ENCODE data around the gene ZNF382.
A peak's percentile ranks its signal among the peaks of the same experiment; 100 is the strongest.
"Not testable (repeated sequence)": the region's sequence is repeated elsewhere in the genome, so short reads cannot be mapped to it uniquely, and the experiment has no call there.

ZNF382 gene

DNA sequence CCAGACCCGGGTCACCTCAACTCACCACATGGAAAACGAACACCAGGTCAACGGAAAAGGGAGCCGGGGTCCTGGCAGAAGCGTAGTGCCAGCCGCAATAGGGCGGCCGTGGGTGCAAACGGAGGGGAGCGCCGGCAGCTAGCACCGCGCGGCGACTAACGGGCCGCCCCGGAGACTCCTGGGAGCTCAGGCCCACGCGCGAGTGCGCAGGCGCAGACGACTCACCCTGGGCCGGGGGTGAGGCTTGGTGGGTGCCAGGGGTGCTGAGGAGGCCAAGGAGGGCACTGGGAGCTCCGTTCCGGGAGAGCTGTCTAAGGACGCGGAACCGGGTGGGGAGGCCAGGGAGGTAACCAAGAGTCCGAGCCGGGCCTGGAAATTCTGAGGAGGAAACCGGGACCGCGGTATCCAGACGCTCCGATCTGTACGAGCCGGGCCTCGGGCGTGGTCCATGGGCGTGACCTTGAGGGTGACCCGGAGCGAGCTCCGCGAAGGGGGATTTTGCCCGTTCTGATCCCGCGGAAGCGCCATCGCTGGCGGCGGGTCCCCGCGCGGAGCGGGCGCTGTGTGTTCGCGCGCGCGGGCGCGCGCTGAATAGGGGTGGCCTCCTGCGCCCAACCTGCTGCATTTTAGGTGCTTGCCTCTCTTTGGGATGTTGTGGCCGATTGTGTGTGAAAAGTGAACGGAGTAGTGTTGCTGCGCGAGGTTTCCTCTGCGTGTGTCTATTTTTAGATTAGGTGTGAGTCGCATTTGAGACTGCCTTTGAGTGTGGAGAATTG is at the start of gene ZNF382:
Gene ZNF382 (plus strand): TSS at position 213 of the 776 bp plus-strand sequence. CDS start 4,602 bp downstream, outside the sequence.
- peak within 1 kb of the TSS; percentile 75 for H3K4me3 ChIP-seq (ENCODE audit: low read depth, low read length)

DNA sequence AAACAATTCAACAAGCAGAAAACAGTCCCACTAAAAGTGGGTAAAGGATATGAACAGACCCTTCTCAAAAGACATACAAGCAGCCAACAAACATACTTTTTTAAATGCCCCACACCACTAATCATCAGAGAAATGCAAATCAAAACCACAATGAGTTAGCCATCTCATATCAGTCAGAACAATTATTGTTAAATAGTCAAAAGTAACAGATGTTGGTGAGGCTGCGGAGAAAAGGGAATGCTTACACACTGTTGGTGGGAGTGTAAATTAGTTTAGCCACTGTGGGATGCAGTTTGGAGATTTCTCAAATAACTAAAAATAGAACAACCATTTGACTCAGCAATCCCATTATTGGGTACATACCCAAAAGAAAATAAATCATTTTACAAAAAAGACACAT is 40.7 kb upstream of the ZNF382 start:
- no peak overlapping the region for H3K4me3 ChIP-seq (ENCODE audit: low read depth, low read length)

DNA sequence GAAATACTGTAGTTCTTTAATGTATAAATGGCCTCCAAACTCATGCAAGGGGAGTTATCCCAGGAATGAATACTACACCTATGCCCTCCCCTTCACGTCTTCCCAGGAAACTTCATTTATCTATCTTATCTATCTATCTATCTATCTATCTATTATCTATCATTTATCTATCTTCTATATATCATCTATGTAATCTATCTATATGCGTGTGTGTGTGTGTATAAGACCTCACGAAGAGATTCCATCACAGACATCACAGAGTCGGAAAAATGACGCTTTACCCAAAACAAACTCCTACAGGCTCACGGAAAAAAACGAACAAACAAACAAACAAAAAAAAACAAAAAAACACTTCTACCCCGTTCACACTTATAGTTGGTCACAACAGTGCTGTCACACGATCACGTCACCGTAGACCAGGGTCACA is 32.5 kb upstream of the ZNF382 start:
- H3K4me3 ChIP-seq (ENCODE audit: low read depth, low read length), result peak overlapping the region; percentile 98

DNA sequence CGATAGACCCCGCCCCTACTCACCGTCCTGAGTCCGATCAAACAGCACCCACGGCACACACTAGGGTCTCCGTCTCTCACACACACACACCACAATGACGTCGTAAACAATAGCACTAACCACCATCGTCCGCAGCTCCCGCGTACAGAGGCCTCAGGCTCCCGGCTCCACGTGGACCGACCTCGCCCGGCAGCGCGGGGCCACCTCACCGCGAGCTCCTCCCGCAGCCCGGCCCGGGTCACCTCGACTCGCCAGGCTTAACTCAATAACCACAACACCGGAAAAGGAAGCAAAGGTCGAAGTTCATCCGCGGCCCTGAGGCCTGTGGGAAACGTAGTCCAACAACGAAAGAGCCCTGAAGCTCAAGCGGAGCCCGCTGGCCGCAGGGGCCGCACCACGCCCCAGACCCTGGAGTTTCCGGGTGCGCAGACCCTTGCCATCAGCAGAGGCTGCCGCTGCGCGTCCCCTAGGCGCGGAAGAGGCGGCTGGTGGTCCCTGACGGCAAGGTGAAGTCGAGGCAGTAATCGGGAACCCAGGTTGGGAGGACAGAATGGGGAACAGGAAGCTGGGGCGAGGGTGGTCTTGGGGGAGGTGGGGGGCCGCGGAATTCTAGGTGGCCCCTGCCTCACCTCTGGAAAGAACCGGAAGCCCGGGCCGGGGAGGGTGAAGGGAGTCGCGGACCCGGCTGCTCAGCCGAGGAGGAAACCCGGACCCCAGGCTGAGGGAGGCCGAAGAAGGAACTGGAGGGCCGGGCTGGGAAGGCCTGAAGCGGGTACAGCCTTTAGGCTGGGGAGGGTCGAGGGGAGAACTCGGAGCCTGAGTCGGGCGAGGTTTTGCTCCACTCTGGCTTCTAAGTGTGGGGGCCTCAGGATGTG is 31.9 kb upstream of the ZNF382 start, which contains the start of gene ZNF529:
Gene ZNF529 (minus strand): TSS at position 273 of the 875 bp plus-strand sequence. CDS start 946 bp downstream, outside the sequence.
- peak within 1 kb of the TSS; percentile 98 for H3K4me3 ChIP-seq (ENCODE audit: low read depth, low read length)

DNA sequence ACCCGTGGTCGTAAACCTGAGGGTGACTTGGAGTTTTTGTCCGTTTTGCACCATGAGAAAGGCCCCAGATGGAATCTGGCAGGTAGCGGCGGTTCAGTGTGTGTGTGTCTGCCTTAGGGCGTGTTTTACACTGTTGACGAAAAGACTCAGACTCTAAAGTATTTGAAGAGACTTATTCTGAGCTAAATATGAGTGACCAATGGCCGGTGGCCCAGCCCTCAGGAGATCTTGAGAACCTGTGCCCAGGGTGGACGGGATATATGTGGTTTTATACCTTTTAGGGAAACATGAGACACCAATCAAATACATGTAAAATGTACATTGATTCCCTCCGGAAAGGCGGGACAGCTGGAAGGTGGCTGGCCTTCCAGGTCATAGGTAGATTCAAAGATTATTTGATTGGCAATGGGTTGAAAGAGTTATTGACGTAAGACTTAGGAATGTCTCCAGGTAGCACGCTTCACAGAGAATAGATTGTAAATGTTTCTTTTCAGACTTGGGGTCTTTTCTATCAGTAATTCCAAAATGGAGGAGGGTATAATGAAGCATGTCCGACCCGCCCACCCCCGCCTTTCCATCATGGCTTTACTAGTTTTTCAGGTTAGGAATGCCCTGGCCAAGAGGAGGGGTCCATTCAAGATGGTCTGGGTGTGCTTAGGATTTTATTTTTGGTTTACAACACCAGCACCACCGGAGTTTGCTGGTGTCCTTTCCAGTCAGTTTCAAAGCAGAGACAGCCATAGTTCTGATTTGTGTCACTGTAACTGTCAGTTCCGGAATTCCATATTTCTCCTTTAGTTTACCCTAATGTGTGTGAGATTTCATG is 31.0 kb upstream of the ZNF382 start:
- peak overlapping the region; percentile 98 for H3K4me3 ChIP-seq (ENCODE audit: low read depth, low read length)

DNA sequence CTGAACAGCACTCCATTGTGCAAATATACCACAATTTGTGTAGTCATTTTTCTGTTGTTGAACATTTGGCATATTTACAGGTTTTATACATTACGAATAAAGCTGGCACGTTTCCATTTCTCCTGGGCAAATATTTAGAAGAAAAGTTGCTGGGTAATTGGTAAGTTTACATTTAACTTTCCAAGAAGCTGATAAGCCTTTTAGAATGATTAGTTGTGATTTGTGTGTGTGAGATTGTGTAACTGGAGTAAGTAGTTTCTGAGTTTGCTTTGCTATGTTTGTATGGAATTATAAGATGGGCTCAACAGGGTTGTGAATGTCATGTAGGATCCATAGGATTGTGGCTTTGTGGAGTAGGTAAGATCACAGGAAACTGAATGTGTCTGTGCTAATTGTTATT is 30.4 kb upstream of the ZNF382 start:
- no peak overlapping the region for H3K4me3 ChIP-seq (ENCODE audit: low read depth, low read length)

DNA sequence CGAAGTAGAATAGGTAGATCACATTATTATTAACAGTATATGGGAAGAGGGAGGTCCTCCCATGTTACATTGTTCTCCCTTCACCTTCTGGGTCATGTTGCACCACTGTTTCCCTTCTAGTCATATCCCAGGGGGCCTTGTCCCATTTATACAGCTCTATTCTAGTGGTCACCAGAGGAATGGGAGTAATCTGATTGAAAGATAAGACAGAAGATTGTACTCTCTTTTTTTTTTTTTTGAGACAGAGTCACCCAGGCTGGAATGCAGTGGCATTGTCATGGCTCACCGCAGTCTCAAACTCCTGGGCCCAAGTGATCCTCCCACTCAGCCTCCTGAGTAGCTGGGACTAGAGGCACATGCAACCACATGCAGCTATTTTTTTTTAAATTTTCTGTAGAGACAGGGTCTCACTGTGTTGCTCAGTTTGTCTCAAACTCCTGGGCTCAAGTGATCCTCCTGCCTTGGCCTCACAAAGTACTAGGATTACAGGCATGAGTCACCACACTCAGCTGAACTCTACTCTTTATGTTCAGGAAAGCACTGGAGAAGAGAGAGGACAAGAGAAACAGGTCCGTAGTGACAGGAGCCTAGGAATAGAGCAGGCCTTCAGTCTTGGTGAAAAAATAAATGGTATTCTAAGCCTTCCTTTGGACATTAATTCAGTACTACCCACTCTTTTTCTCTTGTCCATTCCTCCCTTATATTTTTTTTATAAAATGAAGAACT is 27.7 kb upstream of the ZNF382 start:
- H3K4me3 ChIP-seq (ENCODE audit: low read depth, low read length), result no peak overlapping the region

DNA sequence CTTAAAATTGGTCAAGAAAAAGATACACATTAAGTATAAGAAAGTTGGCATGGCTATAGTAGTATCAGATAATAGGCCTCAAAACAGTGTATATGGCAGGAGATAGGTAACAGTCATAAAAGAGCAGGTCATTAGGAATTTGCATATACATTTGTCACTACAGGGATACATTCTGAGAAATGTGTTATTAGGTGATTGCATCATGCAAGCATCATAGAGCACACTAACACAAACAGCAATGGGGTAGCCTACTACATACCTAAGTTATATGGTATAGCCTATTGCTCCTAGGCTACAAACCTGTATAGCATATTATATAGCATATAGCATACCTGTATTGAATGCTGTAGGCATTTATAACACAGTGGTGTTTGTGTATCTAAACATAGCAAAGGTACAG is 25.9 kb upstream of the ZNF382 start:
- H3K4me3 ChIP-seq (ENCODE audit: low read depth, low read length), result no peak overlapping the region

DNA sequence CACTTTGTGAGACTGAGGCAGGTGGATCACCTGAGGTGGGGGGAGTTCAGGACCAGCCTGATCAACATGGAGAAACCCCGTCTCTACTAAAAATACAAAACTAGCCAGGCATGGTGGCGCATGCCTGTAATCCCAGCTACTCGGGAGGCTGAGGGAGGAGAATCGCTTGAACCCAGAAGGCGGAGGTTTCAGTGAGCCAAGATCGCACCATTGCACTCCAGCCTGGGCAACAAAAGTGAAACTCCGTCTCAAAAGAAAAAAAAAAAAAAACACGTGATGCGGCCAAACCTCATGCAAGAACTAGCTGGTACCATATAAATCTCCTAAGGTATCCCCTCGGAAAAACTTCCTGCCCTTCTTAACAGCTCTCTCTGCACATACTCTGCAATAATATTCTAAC is 2.4 kb upstream of the ZNF382 start:
- not testable (repeated sequence) for H3K4me3 ChIP-seq (ENCODE audit: low read depth, low read length)

DNA sequence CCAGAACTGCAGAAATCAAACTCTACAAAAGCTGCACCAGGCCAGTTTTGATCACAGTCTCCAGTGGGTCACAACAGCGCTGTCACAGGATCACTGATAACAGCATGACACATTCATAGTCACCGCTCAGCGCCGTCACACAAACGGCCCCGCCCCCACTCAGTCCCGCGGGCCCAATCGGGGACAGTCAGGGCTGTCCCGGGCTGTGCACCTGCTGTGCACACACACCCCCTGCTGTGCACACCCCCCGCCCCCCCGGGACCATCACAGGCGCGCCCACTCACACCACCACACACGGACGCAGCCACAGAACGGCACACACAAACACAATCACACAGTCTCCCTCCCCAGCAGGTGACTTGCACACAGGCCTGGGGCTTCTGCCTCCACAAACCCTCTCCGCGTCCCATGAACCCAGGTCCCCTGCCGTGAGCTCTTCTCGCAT is 435 bp upstream of the ZNF382 start:
- peak overlapping the region; percentile 75 for H3K4me3 ChIP-seq (ENCODE audit: low read depth, low read length)

DNA sequence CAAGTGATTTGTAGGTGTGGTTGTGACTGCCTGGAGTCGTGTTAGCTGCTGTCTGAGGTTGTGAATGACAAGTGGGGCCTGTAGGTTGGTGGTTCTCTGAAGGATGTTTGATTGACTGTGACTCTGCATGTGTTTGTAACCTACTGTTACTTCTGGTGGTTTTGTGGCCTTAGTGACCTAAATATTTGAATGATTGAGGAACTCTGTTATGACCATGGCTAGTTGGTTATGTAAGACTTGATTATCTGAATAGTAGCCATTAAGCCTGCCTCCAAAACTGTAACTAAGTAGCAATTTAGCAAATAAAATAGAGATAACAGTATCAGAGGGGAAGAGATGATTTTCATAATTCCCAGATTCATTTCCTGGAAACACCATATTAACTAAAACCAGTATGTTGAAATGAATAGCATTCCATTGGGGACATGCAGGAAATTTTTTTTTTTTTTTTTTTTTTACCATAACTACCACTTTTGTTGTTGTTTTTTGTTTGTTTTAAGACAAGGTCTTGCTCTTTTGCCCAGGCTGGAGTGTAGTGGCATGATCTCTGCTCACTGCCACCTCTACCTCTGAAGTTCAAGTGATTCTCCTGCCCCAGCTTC is 865 bp downstream of the ZNF382 start:
- peak overlapping the region; percentile 75 for H3K4me3 ChIP-seq (ENCODE audit: low read depth, low read length)

DNA sequence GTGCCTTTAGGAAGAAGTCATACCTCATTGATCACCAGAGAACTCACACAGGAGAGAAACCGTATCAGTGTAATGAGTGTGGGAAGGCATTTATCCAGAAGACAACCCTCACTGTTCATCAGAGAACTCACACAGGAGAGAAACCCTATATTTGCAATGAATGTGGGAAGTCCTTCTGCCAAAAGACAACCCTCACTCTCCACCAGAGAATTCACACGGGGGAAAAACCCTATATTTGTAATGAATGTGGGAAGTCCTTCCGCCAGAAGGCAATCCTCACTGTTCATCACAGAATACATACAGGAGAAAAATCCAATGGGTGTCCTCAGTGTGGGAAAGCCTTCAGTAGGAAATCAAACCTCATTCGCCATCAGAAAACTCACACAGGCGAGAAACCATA is 21.9 kb downstream of the ZNF382 start:
- H3K4me3 ChIP-seq (ENCODE audit: low read depth, low read length), result no peak overlapping the region

DNA sequence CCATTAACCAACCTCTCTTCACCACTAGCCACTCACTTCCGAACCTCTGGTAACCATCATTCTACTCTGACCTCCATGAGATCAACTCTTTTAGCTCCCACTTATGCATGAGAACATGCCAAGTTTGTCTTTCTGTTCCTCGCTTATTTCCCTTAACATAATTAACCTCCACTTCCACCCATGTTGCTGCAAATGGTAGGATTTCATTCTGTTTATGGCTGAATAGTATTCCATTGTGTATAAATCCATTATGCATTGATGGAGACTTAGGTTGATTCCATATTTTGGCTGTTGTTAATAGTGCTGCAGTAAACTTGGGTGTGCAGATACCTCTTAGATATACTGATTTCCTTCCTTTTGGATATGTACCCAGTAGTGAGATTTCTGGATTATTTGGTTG is 30.2 kb downstream of the ZNF382 start:
- no peak overlapping the region for H3K4me3 ChIP-seq (ENCODE audit: low read depth, low read length)

DNA sequence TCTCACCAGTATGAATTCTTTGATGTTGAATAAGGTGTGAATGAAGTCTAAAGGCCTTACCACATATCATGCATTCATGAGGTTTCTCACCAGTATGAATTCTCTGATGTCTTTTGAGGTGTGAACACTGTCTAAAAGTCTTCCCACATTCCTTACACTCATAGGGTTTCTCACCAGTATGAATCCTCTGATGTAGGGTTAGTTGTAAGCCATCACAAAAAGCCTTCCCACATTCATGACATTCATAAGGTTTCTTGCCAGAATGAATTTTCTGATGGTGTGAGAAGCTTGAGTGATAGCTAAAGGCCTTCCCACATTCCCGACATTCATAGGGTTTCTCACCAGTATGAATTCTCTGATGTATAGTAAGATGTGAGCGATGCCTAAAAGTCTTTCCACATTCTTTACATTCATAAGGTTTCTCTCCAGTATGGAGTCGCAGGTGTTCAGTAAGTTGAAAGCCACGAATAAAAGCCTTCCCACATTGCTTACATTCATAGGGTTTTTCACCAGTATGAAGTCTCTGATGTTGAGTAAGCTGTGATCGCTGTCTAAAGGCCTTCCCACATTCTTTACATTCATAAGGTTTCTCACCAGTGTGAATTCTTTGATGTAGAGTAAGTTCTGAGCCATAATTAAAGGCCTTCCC is 33.9 kb downstream of the ZNF382 start:
- H3K4me3 ChIP-seq (ENCODE audit: low read depth, low read length), result no peak overlapping the region

DNA sequence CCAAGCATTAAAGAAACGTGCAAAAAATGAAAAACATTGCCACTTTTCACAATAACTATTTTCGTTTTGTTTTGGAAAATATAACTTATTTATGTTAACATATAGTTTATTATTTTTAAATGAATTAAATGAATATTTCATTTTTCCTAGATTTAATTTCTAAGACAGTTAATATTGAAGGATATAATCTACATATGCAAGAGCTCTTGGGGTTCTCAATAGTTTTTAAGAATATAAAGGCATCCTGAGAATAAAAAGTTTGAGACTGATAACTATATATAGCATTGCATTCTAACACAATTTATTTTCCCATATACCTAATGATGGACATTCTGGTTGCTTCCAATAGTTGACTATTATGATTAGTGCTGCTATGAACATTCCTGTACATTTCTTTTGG is 41.6 kb downstream of the ZNF382 start:
- H3K4me3 ChIP-seq (ENCODE audit: low read depth, low read length), result no peak overlapping the region

DNA sequence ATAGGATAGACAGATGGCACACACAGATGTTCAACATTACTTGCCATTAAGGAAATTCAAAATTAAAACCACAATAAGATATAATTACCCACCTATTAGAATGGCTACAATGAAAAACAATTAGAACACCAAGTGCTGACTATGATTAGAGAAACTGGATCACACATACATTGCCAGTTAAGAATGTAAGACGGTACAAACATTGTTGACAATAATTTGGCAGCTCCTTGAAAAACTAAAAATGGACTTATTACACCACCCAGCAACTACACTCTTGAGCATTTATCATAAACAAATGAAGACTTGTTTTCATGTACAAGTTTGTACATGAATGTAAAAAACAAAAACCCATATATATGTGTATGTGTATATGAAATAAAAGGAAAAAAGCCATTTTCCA is 47.8 kb downstream of the ZNF382 start:
- H3K4me3 ChIP-seq (ENCODE audit: low read depth, low read length), result no peak overlapping the region

DNA sequence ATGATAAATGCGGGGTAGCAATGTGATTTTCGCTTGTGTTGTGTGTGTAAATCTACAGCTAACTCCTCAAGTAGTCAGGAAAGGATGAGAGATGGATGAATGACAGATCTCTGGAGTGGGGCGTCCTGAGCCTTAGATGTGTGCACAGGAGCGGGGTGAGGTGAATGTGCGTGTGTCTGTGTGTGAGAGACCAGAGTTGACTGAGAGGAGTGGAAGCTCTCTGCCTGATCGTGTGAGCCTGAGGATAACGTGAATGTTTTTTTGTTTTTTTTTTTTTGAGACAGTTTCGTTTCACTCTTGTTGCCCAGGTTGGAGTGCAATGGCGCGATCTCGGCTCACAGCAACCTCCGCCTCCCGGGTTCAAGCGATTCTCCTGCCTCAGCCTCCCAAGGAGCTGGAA is 60.7 kb downstream of the ZNF382 start:
- H3K4me3 ChIP-seq (ENCODE audit: low read depth, low read length), result peak overlapping the region; percentile 96

DNA sequence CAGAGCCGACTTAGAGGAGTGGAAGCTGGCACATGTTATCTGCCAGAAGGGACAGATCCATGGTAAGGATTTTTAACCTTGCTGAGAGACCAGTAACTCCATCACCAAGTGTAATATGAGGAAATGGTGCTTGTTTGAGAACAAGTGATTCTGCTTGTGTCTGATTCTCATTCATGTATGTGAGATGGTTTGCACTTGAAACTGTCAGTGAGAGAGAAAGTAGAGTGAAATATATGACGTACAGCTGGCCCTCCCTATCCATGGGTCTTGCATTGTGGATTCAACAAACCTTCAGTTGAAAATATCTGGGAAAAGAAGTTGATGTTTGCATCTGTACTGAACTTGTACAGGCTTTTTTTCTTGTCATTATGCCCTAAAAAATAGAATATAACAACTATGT is 63.5 kb downstream of the ZNF382 start:
- H3K4me3 ChIP-seq (ENCODE audit: low read depth, low read length), result no peak overlapping the region

DNA sequence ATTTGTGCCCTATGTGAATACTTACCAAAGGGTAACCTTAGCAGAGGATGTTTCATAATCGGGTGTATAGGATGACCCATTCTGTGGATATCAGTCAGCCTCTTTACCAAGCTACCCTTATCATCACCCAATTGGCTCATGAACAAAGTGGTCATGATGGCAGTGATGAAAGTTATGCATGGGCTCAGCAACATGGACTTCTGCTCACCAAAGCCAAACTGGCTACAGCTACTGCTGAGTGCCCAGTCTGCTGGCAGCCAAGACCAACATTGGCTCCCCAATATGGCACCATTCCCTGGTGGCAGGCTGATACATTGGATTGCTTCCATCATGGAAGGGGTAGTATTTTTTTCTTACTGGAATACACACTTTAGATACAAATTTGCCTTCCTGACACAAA is 67.3 kb downstream of the ZNF382 start:
- H3K4me3 ChIP-seq (ENCODE audit: low read depth, low read length), result no peak overlapping the region
